Mononuclear cell (primary cell): ENCODE measurements around the gene XIST. TPM values are rescaled to one million over a fixed set of nuclear protein-coding genes. Genes with fewer than 3 reads are reported as not detected.
"Not testable (repeated sequence)": the region's sequence is repeated elsewhere in the genome, so short reads cannot be mapped to it uniquely, and the experiment has no call there.

Source experiments
- H3K27me3 ChIP-seq: 2 replicates; pipeline ENCODE4 v1.6.0; 2011; ENCODE audit warnings: low read length, control low read depth; ENCODE audit not compliant: insufficient read depth
- H3K4me1 ChIP-seq: 2 replicates; pipeline ENCODE4 v1.5.1; 2011; ENCODE audit warnings: mild to moderate bottlenecking, low read length, control low read depth; ENCODE audit not compliant: insufficient read depth
- H3K4me3 ChIP-seq: 2 replicates; pipeline ENCODE4 v1.5.1; 2011; ENCODE audit warnings: mild to moderate bottlenecking, low read length, moderate library complexity
- H3K9me3 ChIP-seq: 2 replicates; pipeline ENCODE4 v1.5.1; 2011; ENCODE audit warnings: low read depth, mild to moderate bottlenecking, control low read depth, low read length
- total RNA-seq: library from RNA; depleted of rRNA; stranded (reverse); fragments of >200 nt; gene quantifications from one replicate; pipeline ENCODE4 v1.2.3, GENCODE V29; 2012

The XIST gene
- 254 TPM for total RNA-seq

DNA sequence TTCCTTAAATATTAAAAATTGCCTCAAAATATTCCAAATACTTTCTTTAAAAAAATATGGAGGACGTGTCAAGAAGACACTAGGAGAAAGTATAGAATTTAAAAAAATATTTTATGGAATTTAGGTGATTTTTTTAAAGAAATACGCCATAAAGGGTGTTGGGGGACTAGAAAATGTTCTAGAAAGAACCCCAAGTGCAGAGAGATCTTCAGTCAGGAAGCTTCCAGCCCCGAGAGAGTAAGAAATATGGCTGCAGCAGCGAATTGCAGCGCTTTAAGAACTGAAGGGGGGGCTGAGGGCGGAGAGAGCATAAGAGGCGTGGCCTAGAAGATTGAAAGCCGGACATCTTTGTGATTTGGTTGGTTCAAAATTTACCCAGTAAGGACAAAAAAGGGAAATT lies at the start of gene XIST:
Gene XIST, minus strand, starts transcription at position 248 of the 400 bp plus-strand sequence.
- no peaks in the 10 kb centered on the region for H3K4me1 ChIP-seq
- H3K27me3 ChIP-seq: no peaks in the 10 kb centered on the region
- no peak within 1 kb of the TSS for H3K4me3 ChIP-seq
- no peaks in the 10 kb centered on the region for H3K9me3 ChIP-seq

- not testable (repeated sequence) for H3K9me3 ChIP-seq, H3K4me1 ChIP-seq, H3K4me3 ChIP-seq, H3K27me3 ChIP-seq
Measured at GRCh38 chrX:73898315-73898714, 45.8 kb upstream of the XIST start.

GRCh38 chrX:73892515-73893090 lies 40.1 kb upstream of the XIST start:
- not testable (repeated sequence) for H3K4me3 ChIP-seq, H3K27me3 ChIP-seq, H3K4me1 ChIP-seq, H3K9me3 ChIP-seq

DNA sequence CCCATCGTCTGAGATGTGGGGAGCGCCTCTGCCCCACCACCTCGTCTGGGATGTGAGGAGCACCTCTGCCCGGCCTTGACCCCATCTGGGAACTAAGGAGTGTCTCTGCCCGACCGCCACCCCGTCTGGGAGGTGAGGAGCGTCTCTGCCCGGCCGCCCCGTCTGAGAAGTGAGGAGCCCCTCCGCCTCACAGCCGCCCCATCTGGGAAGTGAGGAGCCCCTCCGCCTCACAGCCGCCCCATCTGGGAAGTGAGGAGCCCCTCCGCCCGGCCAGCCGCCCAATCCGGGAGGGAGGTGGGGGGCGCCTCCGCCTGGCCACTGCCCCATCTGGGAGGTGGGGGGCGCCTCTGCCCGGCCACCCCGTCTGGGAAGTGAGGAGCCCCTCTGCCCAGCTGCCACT lies 29.7 kb upstream of the XIST start:
- H3K4me3 ChIP-seq, H3K9me3 ChIP-seq, H3K27me3 ChIP-seq, H3K4me1 ChIP-seq: not testable (repeated sequence)

DNA sequence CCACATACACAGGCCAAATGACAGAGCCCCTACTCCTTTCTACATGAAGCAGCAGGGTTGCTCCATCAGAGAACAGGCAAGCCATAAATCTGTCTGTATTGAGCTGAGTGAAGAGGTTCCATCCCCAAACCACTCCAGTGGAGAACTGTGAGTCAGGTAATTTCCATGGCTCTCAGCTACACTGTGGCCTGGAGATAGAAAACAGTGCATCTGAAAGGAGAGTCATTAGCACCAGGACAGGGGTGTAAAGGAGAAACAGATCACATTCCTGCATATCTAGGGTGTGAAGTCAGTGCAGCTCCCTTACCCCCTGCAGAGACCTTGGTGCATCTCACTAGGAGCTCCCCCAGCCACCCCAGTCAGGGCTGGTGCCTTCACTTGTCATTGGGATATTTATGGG lies 25.2 kb upstream of the XIST start:
- Histone ChIP-seq H3K4me1 (no peaks in the 10 kb centered on the region), H3K9me3 (no peaks in the 10 kb centered on the region), H3K27me3 (no peaks in the 10 kb centered on the region), H3K4me3 (no peak overlapping the region)

- no peaks in the 10 kb centered on the region for H3K9me3 ChIP-seq
- no peaks in the 10 kb centered on the region for H3K4me1 ChIP-seq
- H3K4me3 ChIP-seq: no peak overlapping the region
- H3K27me3 ChIP-seq: no peaks in the 10 kb centered on the region
Measured at GRCh38 chrX:73876911-73877310, 24.4 kb upstream of the XIST start.

DNA sequence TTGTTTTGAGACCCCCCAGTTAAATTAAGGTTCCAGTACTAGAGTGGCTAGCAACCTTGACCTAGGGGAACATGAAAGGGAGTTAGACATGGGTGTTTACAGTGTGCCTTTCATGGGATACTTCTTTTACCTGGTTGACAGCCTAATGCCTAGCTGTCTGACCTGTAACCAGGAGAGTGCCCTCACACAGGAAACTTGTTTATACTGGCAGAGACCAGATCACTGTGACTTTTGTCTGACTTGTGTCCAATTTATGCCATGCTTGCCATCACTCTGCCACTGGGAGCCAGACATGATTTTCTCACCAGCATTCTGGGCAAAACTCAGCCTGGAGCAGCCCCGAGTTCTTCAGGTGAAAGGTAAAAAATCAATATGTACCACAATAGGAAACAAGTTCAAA lies 16.4 kb upstream of the XIST start:
- no peaks in the 10 kb centered on the region for H3K9me3 ChIP-seq
- H3K4me3 ChIP-seq: no peak overlapping the region
- no peaks in the 10 kb centered on the region for H3K4me1 ChIP-seq
- H3K27me3 ChIP-seq: no peaks in the 10 kb centered on the region

GRCh38 chrX:73867144-73867543 lies 14.6 kb upstream of the XIST start:
- H3K4me3 ChIP-seq: no peak overlapping the region
- H3K27me3 ChIP-seq: no peaks in the 10 kb centered on the region
- no peaks in the 10 kb centered on the region for H3K9me3 ChIP-seq

GRCh38 chrX:73863852-73864251 lies 11.3 kb upstream of the XIST start:
- Histone ChIP-seq H3K27me3 (no peaks in the 10 kb centered on the region), H3K4me3 (no peak overlapping the region), H3K4me1 (no peaks in the 10 kb centered on the region), H3K9me3 (no peaks in the 10 kb centered on the region)

More at GRCh38 chrX:73867144-73867543, 14.6 kb upstream of the XIST start:
- H3K4me1 ChIP-seq: no peaks in the 10 kb centered on the region

DNA sequence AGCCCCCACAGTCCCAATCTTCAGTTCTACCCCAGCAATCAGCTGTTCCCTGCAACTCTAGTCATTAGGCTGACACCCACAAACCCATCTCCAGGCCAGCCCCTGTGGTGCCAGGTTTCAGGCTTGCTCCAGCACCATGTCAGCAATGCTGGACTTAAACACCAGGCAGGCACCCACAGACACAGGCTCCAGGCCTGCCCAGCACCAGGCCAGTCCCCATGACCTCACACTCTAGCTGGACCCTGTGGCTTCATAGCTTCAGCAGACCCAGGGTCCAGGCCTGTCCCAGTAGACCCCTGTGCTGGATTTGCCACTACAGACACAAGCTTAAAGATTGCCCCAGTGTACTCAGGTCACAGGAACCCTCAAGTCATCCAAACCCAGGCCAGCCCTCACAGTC lies 10.8 kb upstream of the XIST start:
- Histone ChIP-seq H3K4me3 (no peak overlapping the region), H3K27me3 (no peaks in the 10 kb centered on the region), H3K9me3 (no peaks in the 10 kb centered on the region), H3K4me1 (no peaks in the 10 kb centered on the region)

DNA sequence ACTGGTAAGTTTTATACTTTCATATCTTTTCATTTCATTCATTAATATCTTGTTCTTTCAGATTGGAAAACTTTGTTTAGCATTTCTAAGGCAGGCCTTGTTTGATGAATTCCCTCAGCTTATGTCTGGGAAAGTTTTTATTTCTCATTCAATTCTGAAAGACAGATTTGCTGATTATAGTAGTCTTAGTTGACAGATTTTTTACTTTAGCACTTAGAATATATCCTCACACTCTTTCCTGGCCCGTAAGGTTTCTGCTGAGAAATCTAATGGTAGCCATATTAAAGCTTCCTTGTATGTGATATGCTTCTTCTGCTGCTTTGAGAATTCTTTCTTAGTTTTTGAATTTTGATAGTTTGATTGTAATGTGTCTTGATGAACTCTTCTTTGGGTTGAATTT lies 7.1 kb upstream of the XIST start:
- H3K4me3 ChIP-seq: no peak overlapping the region
- no peaks in the 10 kb centered on the region for H3K4me1 ChIP-seq
- H3K9me3 ChIP-seq: no peaks in the 10 kb centered on the region
- no peaks in the 10 kb centered on the region for H3K27me3 ChIP-seq

- no peaks in the 10 kb centered on the region for H3K4me1 ChIP-seq
Measured at GRCh38 chrX:73855546-73855945, 3.0 kb upstream of the XIST start.

GRCh38 chrX:73852022-73852421 lies 492 bp downstream of the XIST start:
- H3K4me1 ChIP-seq: no peaks in the 10 kb centered on the region
- no peak overlapping the region for H3K4me3 ChIP-seq
- H3K9me3 ChIP-seq: no peaks in the 10 kb centered on the region
- H3K27me3 ChIP-seq: no peaks in the 10 kb centered on the region

More at GRCh38 chrX:73855546-73855945, 3.0 kb upstream of the XIST start:
- Histone ChIP-seq H3K27me3 (no peaks in the 10 kb centered on the region), H3K4me3 (no peak overlapping the region), H3K9me3 (no peaks in the 10 kb centered on the region)

- H3K4me3 ChIP-seq: no peak overlapping the region
- H3K4me1 ChIP-seq: no peaks in the 10 kb centered on the region
- H3K9me3 ChIP-seq: no peaks in the 10 kb centered on the region
- no peaks in the 10 kb centered on the region for H3K27me3 ChIP-seq
Measured at GRCh38 chrX:73851014-73852009, 1.2 kb downstream of the XIST start.

- H3K4me3 ChIP-seq: no peak overlapping the region
- H3K9me3 ChIP-seq: no peaks in the 10 kb centered on the region
- no peaks in the 10 kb centered on the region for H3K4me1 ChIP-seq
- H3K27me3 ChIP-seq: no peaks in the 10 kb centered on the region
Measured at GRCh38 chrX:73850124-73851013, 2.1 kb downstream of the XIST start.
